AG04450 (cell line): ENCODE measurements around the gene SOS1. TPM values are rescaled to one million over a fixed set of nuclear protein-coding genes. Genes with fewer than 3 reads are reported as not detected.

ENCODE experiments used
- CTCF ChIA-PET: fragments of 300-600, 350-600 bp; formaldehyde crosslinking; extraction: SDS; loops from one replicate; lab custom pipeline; 2022; ENCODE audit warnings: antibody characterized with exemption, inconsistent platforms; lab: Charles Lee
- POLR2A ChIA-PET: fragments of 350-600 bp; formaldehyde crosslinking; extraction: SDS; loops from one replicate; lab custom pipeline; 2021; ENCODE audit warnings: antibody characterized with exemption, inconsistent platforms; lab: Yijun Ruan, JAX
- DNase-seq: peaks from one replicate; pipeline ENCODE4 v3.0.0-alpha.2; 2011; ENCODE audit warnings: low read depth, low spot score
- H3K27ac ChIP-seq: one replicate; pipeline ENCODE4 v1.5.1; 2012; ENCODE audit warnings: low read depth, low read length, control low read depth
- H3K27me3 ChIP-seq: one replicate; pipeline ENCODE4 v1.6.0; 2012; ENCODE audit warnings: low read length; ENCODE audit not compliant: control insufficient read depth, insufficient read depth
- H3K4me3 ChIP-seq: 2 replicates; pipeline ENCODE4 v1.5.1; 2011; ENCODE audit warnings: mild to moderate bottlenecking, low read depth, low read length, control low read depth
- H3K9me3 ChIP-seq: 2 replicates; pipeline ENCODE4 v1.5.1; 2012; ENCODE audit warnings: low read length; ENCODE audit not compliant: control insufficient read depth, insufficient read depth
- CTCF ChIP-seq: IDR thresholded peaks from 2 replicates; pipeline ENCODE4 v1.5.1; 2011; ENCODE audit warnings: low read depth, low read length, control low read depth, inconsistent platforms
- polyA plus RNA-seq: library from polyadenylated mRNA; depleted of rRNA; stranded (reverse); fragments of >200 nt; gene quantifications from 2 replicates; pipeline ENCODE4 v1.2.3, GENCODE V29; 2011

Gene SOS1
- polyA plus RNA-seq, 1 experiment: 42.2 TPM

- CTCF ChIA-PET: interaction anchor here (0.7 to 2.9 kb wide), 2 partner anchors 207 to 305 kb away, joined by 4 to 7 read pairs; no protein-coding TSS in a partner anchor
- H3K4me3 ChIP-seq: no peak overlapping the region
- H3K9me3 ChIP-seq: no peaks in the 10 kb centered on the region
- no peak for TF ChIP-seq CTCF
- H3K27me3 ChIP-seq: no peaks in the 10 kb centered on the region
- no peak for DNase-seq
- POLR2A ChIA-PET: no interaction called here
- no peak overlapping the region for H3K27ac ChIP-seq
These were observed 100.5 kb downstream of the SOS1 start for GRCh38 chr2:39020383-39020782.

GRCh38 chr2:39018638-39019037 lies 102.2 kb downstream of the SOS1 start:
- CTCF ChIA-PET: interaction anchor here (2.9 kb wide), 1 partner anchor 209 kb away, joined by 7 read pairs; no protein-coding TSS in a partner anchor
- no peak for DNase-seq
- H3K9me3 ChIP-seq: no peaks in the 10 kb centered on the region
- H3K27me3 ChIP-seq: no peaks in the 10 kb centered on the region
- TF ChIP-seq CTCF: no peak
- no peak overlapping the region for H3K27ac ChIP-seq
- no peak overlapping the region for H3K4me3 ChIP-seq
- POLR2A ChIA-PET: no interaction called here

DNA sequence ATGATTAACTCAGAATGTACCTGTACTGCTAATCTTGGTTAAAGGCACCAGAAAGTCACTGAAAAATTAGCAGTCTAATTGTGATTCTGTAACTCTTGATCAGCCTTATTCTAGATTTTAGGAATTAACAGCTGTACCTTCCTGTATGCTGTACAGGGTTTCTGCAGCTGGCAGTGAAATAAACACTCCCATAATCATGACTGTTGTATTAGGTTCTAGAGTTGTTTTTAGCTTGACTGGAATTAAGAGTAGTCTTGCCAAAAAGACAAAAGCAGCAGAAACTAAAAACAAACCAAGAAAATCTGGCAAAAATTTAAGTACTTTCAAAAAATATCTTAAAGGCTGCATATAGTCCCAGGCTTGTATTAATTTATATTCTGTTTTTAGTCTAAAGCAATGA lies 103.5 kb downstream of the SOS1 start:
- Histone ChIP-seq H3K4me3 (no peak overlapping the region), H3K27ac (no peak overlapping the region), H3K9me3 (no peaks in the 10 kb centered on the region), H3K27me3 (no peaks in the 10 kb centered on the region)
- ChIA-PET CTCF (interaction anchor here (1.0 to 1.1 kb wide), 2 partner anchors 9 to 70 kb away, joined by 3 to 6 read pairs; no protein-coding TSS in a partner anchor), POLR2A (no interaction called here)
- no peak for DNase-seq
- TF ChIP-seq CTCF: no peak

GRCh38 chr2:39015424-39015823 lies 105.4 kb downstream of the SOS1 start:
- H3K4me3 ChIP-seq: no peak overlapping the region
- CTCF ChIA-PET: interaction anchor here (1.3 kb wide), 1 partner anchor 212 kb away, joined by 3 read pairs; no protein-coding TSS in a partner anchor
- no peaks in the 10 kb centered on the region for H3K27me3 ChIP-seq
- H3K27ac ChIP-seq: no peak overlapping the region
- POLR2A ChIA-PET: no interaction called here
- no peak for TF ChIP-seq CTCF
- no peaks in the 10 kb centered on the region for H3K9me3 ChIP-seq
- no peak for DNase-seq

DNA sequence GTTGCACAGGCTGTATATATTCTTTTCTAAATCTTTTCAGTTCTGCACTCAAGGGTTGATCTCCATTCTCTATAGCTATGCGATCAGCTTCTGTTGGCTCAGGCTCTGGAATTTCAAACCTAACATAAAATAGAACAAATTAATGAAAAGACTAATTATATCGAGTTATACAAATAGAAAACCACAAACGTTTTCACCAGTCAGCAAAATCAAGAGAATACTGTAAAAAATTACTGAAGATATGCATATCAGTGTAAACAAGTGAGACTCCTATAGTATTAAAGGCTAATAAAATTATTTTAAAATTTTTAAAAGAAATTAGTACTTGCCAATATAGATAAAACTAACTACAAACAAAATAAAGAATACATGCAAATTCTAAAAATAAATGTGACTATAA lies 107.0 kb downstream of the SOS1 start:
- Histone ChIP-seq H3K27me3 (no peaks in the 10 kb centered on the region), H3K27ac (no peak overlapping the region), H3K4me3 (no peak overlapping the region), H3K9me3 (no peaks in the 10 kb centered on the region)
- ChIA-PET POLR2A (no interaction called here), CTCF (interaction anchor here (1.1 kb wide), 1 partner anchor 216 kb away, joined by 3 read pairs; no protein-coding TSS in a partner anchor)
- DNase-seq: no peak
- TF ChIP-seq CTCF: no peak
